ENCODE data around the gene SOX21. TPM values are rescaled to one million over a fixed set of nuclear protein-coding genes. Genes with fewer than 3 reads are reported as not detected.

SOX21 gene
- total and polyA plus RNA-seq, 7 donors, result 0.60 TPM; not detected in 6

DNA sequence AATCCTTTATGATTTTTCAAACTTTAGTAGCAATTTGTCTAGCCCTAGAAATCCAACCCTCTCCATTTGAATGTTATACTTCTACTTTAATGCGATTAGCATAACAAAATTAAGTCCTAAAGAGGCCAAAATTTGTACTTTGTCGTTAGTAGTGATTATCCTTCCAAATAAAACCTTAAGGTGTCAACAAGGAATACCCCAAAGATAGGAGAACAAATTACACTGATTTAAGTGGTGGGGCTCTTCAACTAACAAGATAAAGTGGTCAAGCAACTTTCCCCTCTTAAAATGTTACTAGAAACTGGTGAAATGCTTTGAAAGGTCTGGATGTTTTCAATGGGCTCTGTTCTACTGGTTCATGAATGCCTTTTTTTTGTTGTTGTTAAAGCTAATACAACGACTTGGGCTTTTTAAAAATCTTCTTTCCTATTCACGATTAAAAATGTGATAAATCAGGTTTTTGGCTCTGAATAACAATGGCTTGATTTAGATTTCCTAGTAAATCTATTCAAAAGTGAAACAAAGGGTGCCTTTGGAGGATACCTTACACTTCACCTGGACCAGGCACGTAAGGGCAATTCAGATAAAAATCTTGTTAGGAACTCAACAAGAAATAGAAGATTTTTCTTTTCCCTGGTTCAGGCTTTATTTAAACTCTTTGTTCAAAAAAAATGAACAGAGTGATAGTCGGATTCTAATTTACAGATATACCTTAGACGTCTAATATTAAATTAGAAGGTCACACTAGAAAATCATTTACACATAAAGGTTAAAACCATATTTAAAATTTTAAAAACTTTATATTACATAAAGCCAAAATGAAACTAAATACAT, 3.1 kb downstream of the SOX21 start:
- Histone ChIP-seq H3K27me3 (peaks cover 84 to 100% (median 96%) of the 10 kb centered on the region in 3 donors), H3K36me3 (no peaks in the 10 kb centered on the region), H3K4me1 (peaks cover 0 to 46% (median 41%) of the 10 kb centered on the region in 4 donors), H3K9me3 (peaks cover 0 to 3% (median 0%) of the 10 kb centered on the region in 4 donors), H3K27ac (no peak overlapping the region), H3K4me3 (no peak overlapping the region)
- intact Hi-C loops (cut with DNase I), result no loop called here
- TF ChIP-seq EP300 (IDR thresholded peaks at IDR 0.05) (no peak), POLR2AphosphoS5 (IDR thresholded peaks at IDR 0.05) (no peak), POLR2A (IDR thresholded peaks at IDR 0.05) (no peak)
- TF ChIP-seq, protein P1, sequence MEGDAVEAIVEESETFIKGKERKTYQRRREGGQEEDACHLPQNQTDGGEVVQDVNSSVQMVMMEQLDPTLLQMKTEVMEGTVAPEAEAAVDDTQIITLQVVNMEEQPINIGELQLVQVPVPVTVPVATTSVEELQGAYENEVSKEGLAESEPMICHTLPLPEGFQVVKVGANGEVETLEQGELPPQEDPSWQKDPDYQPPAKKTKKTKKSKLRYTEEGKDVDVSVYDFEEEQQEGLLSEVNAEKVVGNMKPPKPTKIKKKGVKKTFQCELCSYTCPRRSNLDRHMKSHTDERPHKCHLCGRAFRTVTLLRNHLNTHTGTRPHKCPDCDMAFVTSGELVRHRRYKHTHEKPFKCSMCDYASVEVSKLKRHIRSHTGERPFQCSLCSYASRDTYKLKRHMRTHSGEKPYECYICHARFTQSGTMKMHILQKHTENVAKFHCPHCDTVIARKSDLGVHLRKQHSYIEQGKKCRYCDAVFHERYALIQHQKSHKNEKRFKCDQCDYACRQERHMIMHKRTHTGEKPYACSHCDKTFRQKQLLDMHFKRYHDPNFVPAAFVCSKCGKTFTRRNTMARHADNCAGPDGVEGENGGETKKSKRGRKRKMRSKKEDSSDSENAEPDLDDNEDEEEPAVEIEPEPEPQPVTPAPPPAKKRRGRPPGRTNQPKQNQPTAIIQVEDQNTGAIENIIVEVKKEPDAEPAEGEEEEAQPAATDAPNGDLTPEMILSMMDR (IDR thresholded peaks at IDR 0.05), result no peak
- DNase-seq, result no peak
- 10 to 13% methylated on average over 7 of the region's 7 CpGs for WGBS, 2 donors

DNA sequence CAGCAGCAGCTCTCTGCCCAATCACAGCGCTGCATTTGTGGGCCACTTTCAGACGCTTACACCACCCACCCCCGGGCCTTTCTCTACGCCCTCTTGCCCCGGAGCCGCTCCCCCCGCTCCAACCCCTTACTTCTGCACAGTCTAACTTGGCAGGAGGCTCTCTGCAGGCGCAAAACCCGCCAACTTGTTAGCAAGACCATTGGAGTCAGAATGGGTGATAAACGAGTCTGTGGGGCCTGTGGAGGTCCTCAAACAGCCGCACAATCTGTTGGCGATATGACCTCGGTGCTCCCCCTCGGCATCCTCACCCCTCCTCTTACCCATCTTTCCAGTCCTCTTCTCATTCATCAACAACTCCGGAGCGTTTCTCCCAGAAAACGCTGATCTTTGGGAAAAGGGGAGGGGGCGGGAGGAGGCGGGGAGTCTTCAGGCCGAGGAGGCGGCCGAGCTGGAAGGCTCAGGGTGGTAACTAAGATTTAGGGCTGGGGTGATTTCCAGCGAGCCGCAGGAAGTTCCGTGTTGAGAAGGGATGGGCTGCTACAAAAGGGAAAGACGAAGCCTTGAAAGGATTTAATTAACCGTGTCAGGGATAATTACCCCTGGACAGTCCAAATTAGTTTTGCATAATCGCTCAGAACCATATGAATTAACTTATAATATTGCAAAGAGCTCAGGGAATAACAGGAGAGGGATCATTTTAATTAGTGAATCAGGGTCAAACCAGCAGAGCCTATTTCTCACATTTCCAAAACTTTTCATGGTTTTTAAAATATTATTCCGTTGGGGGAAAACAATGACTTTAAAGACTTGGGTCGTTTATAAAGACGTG, 4.1 kb downstream of the SOX21 start:
- Histone ChIP-seq H3K9me3 (peaks cover 0 to 3% (median 0%) of the 10 kb centered on the region in 4 donors), H3K4me3 (no peak overlapping the region), H3K36me3 (no peaks in the 10 kb centered on the region), H3K27me3 (peaks cover 80 to 100% (median 97%) of the 10 kb centered on the region in 3 donors), H3K4me1 (peaks cover 0 to 41% (median 38%) of the 10 kb centered on the region in 4 donors), H3K27ac (no peak overlapping the region)
- DNase-seq, result no peak
- intact Hi-C loops (cut with DNase I), result no loop called here
- TF ChIP-seq POLR2AphosphoS5 (IDR thresholded peaks at IDR 0.05) (no peak), POLR2A (IDR thresholded peaks at IDR 0.05) (no peak), EP300 (IDR thresholded peaks at IDR 0.05) (no peak)
- TF ChIP-seq, protein P1 (IDR thresholded peaks at IDR 0.05), result no peak
- 6 to 9% methylated on average over 31 of the region's 31 CpGs for WGBS, 2 donors

DNA sequence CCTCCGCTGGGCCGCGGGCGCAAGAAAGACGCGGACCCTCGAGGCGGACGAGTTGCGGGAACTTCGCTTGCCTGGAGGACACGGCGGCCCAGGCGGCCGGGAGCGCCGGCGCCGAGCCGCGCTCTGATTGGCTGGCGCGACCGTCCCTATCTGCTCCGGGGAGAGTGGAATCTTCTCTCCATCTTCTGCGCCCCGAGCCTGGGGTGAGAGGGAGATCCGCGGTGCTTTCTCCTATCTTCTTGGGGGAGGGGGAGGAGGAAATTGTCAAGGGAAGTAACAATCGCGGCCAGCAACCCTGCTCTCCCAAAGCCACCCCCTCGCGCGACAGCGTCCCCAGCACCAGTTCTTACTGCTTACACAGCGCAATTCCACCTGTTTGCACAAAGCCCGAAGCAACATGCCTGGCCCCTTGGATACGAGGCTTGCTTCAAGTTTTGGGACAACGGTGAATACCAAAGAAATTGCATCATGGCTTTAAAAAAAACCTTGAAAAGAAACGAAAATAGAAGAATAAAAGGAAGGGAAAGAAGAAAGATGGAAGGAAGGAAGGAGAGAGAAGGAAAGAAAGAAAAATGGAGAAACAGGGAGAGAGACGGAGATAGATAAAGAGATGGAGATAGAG, 4.8 kb downstream of the SOX21 start:
- DNase-seq, result no peak
- Histone ChIP-seq H3K36me3 (no peaks in the 10 kb centered on the region), H3K9me3 (peaks cover 0 to 3% (median 0%) of the 10 kb centered on the region in 4 donors), H3K4me1 (peaks cover 0 to 39% (median 32%) of the 10 kb centered on the region in 4 donors), H3K27me3 (peaks cover 79 to 100% (median 97%) of the 10 kb centered on the region in 3 donors), H3K4me3 (no peak overlapping the region), H3K27ac (no peak overlapping the region)
- no peak for TF ChIP-seq POLR2A (IDR thresholded peaks at IDR 0.05)
- peak in 2 of 4 donors; percentile 6 to 29 for TF ChIP-seq POLR2AphosphoS5 (IDR thresholded peaks at IDR 0.05)
- no peak for TF ChIP-seq EP300 (IDR thresholded peaks at IDR 0.05)
- TF ChIP-seq, protein P1 (IDR thresholded peaks at IDR 0.05), result no peak
- intact Hi-C loops (cut with DNase I), result no loop called here
- WGBS, 2 donors, result 5% methylated on average over 41 of the region's 41 CpGs

DNA sequence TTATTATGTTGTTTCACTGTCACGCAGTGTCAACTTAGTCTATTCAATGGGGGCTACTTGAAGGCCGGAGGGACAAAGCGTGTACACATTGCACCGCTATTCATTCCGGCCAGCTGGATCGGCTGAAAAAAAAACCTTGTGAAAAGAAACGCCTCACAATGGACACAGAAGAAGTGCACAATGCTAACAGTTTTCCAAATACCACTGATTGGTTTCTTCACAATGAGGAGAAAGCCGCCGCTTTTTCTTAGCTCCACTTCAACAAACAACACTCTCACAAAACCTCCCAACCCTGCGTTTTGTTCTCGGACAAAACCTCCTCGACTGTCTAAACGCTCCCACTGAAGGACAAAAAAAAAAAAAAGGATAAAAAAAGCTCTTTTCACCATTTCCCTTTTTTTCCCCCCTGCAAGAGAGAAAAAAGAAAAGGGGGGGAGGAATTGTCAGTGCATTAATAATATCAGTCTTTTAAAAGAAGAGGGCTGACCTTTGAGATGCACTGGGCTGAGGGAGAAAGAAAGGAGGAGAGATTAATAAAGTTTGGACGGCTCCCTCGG, 5.4 kb downstream of the SOX21 start:
- H3K9me3 ChIP-seq, result peaks cover 0 to 3% (median 0%) of the 10 kb centered on the region in 4 donors
- no peak for DNase-seq
- TF ChIP-seq EP300 (IDR thresholded peaks at IDR 0.05) (no peak), POLR2AphosphoS5 (IDR thresholded peaks at IDR 0.05) (no peak), POLR2A (IDR thresholded peaks at IDR 0.05) (no peak)
- TF ChIP-seq, protein P1 (IDR thresholded peaks at IDR 0.05), result no peak
- no peak overlapping the region for H3K4me3 ChIP-seq
- peaks cover 82 to 100% (median 96%) of the 10 kb centered on the region in 3 donors for H3K27me3 ChIP-seq
- H3K27ac ChIP-seq, result no peak overlapping the region
- peaks cover 0 to 36% (median 27%) of the 10 kb centered on the region in 4 donors for H3K4me1 ChIP-seq
- 7 to 10% methylated on average over 15 of the region's 15 CpGs for WGBS, 2 donors
- intact Hi-C loops (cut with DNase I), result no loop called here
- no peaks in the 10 kb centered on the region for H3K36me3 ChIP-seq

Measured in sigmoid colon (tissue), 7 donors.